ENCODE data around the gene BLTP2.

The BLTP2 gene

DNA sequence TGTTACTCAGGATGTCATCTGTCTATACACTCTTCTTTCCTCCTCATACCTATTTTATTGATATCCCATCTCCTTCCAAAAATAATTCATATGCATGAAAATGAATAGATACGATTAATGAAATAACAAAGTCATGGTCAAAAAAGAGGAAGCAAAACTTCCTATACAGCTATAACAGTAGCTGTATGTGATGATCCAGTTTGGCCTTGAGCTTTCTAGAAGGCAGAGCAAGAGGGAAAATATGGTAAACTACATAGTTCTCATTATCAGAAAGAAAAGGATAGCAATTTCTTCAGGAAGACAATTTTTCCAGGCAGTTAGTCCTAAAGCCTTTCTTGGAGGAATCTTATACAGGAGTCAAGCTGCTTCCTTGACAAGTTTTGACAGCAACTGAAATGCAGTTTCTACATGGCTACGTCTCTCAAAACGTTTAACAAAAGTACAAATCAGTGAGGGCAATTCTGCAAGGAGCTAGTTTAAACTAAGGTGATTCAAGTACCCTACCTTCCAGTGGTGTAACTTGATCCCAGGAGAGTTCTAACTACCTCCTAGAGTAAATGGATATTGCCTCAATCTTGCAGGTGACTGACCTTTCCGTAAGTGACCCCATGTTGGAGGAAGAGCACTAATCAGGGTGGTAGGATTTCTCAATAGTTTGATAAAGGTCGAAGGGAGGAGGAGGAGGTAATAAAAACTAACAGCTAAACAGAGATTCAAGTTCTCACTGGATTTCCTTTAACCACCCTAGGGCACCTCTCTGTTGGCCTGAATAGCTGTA, 47.2 kb downstream of the BLTP2 start:
- no peak for FAIRE-seq
